GM12872 (cell line): Measurements from ENCODE around the gene PACS1.

Source experiments
- TF ChIP-seq, protein P1 (sequence below): IDR thresholded peaks from 3 replicates; pipeline ENCODE4 v1.5.1; 2011; ENCODE audit warnings: low read depth, mild to moderate bottlenecking, low read length, moderate library complexity; ENCODE audit not compliant: insufficient read depth

The PACS1 gene

DNA sequence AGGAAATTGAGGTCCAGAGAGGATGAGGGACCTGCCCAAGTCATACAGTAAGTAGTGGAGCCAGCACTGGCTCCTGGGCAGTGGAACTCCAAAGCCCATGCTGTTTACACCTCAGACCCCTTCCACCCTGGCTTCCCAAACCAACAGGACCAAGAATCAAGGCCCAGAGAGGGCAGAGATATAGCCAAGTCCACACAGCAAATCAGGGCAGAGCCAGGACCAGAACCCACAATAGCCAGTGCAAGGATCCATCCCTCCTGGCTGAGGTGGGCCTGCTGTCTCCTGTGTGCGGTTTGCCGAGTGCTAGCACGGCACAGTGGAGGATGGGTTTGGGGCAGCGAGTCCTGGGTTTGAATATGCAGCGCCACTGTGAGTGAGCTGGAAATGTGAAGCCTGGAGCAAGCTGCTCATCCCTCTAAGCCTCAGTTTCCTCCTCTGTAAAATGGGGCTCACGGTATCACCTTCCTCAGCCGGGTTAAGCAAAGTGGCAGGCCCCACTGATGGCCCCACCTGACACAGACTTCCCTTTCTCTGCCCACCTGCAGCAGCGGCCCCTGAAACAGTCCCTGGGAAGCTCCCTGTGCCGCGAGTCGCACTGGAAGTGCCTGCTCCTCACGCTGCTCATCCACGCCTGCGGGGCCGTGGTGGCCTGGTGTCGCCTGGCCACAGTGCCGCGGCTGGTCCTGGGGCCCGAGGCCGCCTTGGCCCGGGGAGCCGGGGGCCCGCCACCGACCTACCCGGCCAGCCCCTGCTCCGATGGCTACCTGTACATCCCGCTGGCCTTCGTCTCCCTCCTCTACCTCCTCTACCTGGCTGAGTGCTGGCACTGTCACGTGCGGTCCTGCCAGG is 223.9 kb downstream of the PACS1 start:
- TF ChIP-seq, protein P1, sequence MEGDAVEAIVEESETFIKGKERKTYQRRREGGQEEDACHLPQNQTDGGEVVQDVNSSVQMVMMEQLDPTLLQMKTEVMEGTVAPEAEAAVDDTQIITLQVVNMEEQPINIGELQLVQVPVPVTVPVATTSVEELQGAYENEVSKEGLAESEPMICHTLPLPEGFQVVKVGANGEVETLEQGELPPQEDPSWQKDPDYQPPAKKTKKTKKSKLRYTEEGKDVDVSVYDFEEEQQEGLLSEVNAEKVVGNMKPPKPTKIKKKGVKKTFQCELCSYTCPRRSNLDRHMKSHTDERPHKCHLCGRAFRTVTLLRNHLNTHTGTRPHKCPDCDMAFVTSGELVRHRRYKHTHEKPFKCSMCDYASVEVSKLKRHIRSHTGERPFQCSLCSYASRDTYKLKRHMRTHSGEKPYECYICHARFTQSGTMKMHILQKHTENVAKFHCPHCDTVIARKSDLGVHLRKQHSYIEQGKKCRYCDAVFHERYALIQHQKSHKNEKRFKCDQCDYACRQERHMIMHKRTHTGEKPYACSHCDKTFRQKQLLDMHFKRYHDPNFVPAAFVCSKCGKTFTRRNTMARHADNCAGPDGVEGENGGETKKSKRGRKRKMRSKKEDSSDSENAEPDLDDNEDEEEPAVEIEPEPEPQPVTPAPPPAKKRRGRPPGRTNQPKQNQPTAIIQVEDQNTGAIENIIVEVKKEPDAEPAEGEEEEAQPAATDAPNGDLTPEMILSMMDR: no peak
